Left lung (tissue), 10 donors: ENCODE data around the gene ANKRD2. TPM values are rescaled to one million over a fixed set of nuclear protein-coding genes. Genes with fewer than 3 reads are reported as not detected.

Experiments used
- ATAC-seq: fragments of 200-7000 bp; cut with Tn5 transposase; one replicate; pipeline ENCODE4 v1.9.1; 2020; ENCODE audit warnings: moderate library complexity
- DNase-seq, 4 donors: peaks; one replicate each; pipeline ENCODE4 v3.0.0-alpha.2; 2013 to 2020
- H3K27ac ChIP-seq, 2 donors: fragments of 200-600 bp; sonication (generic) in 1 of 2; one replicate each; pipeline versions ENCODE4 v1.5.0 to v1.8.0; 2020 to 2021
- H3K27me3 ChIP-seq, 2 donors: fragments of 200-600 bp; sonication (generic) in 1 of 2; one replicate each; pipeline versions ENCODE4 v1.5.0 to v1.8.0; 2020 to 2021
- H3K36me3 ChIP-seq, 2 donors: fragments of 200-600 bp; sonication (generic) in 1 of 2; one replicate each; pipeline versions ENCODE4 v1.5.0 to v1.8.0; 2020 to 2021
- H3K4me1 ChIP-seq, 2 donors: fragments of 200-600 bp; one replicate each; pipeline ENCODE4 v1.8.0; 2021
- H3K4me3 ChIP-seq, 2 donors: fragments of 200-600 bp; sonication (generic) in 1 of 2; one replicate each; pipeline versions ENCODE4 v1.5.0 to v1.8.0; 2020 to 2021; ENCODE audit warnings: mild to moderate bottlenecking in 1 of 2
- H3K9me3 ChIP-seq, 2 donors: fragments of 200-600 bp; sonication (generic) in 1 of 2; one replicate each; pipeline versions ENCODE4 v1.5.0 to v1.8.0; 2020 to 2021
- intact Hi-C, 2 donors: fragments of 100-400 bp; cut with DNase I; formaldehyde crosslinking; loops; one replicate each; pipeline versions ENCODE4 v1.11.2 to v1.14.2; 2022
- polyA plus RNA-seq, 6 donors: library from polyadenylated mRNA; unstranded; fragments of 120-200 nt; gene quantifications; one replicate each; pipeline ENCODE4 v1.2.1, GENCODE V29; 2013; ENCODE audit not compliant: insufficient read length in 6 of 6
- total RNA-seq, 2 donors: library from RNA; stranded (reverse); fragmentation: NEBNext Ultra II Directional; extraction: Animal tissue kit (Norgen Biotek cat#: 25700); gene quantifications; one replicate each; pipeline ENCODE4 v1.2.1, GENCODE V29; 2021
- TF ChIP-seq, protein P1 (sequence below), 2 donors: fragments of 200-600 bp; sonication (generic) in 1 of 2; IDR thresholded peaks; one replicate each; pipeline versions ENCODE4 v1.5.0 to v1.8.0; 2021; ENCODE audit warnings: antibody characterized with exemption in 2 of 2
- donor health status: DM: no; HTN: yes; CAD: no.
- donor health status: DM: no; HTN: no; CAD: no.

ANKRD2 gene
- total and polyA plus RNA-seq, 8 donors: 0.18 to 1.9 (median 0.27) TPM

DNA sequence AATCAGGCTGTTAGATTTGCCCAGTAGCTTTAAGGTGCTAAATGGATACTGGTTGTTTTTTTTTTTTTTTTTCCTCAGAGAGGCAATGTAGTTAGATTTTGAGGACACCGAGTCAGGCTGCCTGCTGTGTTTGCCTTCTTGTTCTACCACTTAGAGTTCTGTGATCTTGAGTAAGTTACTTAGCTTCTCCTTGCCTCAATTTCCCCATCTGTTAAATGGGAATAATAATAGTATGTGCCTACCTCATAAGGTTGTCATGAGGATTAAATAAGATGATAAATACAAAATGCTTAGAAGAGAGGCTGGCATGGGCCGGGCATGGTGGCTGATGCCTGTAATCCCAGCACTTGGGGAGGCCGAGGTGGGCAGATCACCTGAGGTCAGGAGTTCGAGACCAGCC lies 46.2 kb downstream of the ANKRD2 start:
- intact Hi-C loops: no loop called here
- no peak overlapping the region for H3K4me3 ChIP-seq
- ATAC-seq: no peak
- TF ChIP-seq, protein P1, sequence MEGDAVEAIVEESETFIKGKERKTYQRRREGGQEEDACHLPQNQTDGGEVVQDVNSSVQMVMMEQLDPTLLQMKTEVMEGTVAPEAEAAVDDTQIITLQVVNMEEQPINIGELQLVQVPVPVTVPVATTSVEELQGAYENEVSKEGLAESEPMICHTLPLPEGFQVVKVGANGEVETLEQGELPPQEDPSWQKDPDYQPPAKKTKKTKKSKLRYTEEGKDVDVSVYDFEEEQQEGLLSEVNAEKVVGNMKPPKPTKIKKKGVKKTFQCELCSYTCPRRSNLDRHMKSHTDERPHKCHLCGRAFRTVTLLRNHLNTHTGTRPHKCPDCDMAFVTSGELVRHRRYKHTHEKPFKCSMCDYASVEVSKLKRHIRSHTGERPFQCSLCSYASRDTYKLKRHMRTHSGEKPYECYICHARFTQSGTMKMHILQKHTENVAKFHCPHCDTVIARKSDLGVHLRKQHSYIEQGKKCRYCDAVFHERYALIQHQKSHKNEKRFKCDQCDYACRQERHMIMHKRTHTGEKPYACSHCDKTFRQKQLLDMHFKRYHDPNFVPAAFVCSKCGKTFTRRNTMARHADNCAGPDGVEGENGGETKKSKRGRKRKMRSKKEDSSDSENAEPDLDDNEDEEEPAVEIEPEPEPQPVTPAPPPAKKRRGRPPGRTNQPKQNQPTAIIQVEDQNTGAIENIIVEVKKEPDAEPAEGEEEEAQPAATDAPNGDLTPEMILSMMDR (IDR thresholded peaks at IDR 0.05): no peak
- H3K27ac ChIP-seq: no peak overlapping the region
- H3K9me3 ChIP-seq: no peaks in the 10 kb centered on the region
- H3K27me3 ChIP-seq: no peaks in the 10 kb centered on the region
- no peaks in the 10 kb centered on the region for H3K4me1 ChIP-seq
- no peak for DNase-seq
- H3K36me3 ChIP-seq: no peaks in the 10 kb centered on the region

DNA sequence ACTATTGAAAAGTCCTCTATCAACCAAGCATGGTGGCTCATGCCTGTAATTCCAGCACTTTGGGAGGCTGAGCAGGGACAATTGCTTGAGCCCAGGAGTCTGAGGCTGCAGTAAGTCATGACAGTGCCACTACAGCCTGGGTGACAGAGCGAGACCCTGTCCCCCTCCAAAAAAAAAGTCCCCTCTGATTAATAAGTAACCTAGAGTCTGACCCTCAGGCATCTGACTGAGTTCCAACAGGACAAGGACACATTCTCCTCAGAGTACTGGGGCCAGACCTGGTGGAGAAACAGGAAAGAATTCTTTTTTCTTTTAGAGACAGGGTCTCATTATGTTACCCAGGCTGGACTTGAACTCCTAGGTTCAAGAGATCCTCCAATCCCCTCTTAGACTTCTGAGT lies 50.7 kb downstream of the ANKRD2 start:
- no peak for ATAC-seq
- TF ChIP-seq, protein P1 (IDR thresholded peaks at IDR 0.05): no peak

DNA sequence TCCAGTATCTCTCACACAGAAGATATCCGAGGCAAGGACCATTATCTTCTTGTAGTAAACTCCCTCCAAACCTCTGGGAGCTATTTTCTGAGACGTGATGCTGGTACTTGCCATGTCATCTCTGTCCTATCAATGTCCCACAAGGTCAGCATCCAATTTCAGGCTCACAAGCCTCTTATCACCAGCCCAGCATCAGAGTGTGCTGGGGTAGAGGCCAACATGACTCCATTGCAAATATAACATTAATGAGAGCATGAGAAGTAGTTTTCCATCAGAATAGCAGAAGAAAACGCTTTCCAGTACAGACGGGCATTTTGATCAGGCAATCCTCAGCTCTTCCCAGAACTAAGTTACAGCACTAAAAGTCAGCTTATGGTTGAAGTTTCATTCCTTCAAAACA lies 55.2 kb downstream of the ANKRD2 start:
- intact Hi-C loops: no loop called here
- H3K4me1 ChIP-seq: peaks cover under 1 to 3% of the 10 kb centered on the region in 2 donors
- H3K9me3 ChIP-seq: no peaks in the 10 kb centered on the region
- H3K27me3 ChIP-seq: no peaks in the 10 kb centered on the region
- ATAC-seq (peak; percentile 7), DNase-seq (no peak)
- no peak overlapping the region for H3K27ac ChIP-seq
- TF ChIP-seq, protein P1 (IDR thresholded peaks at IDR 0.05): no peak
- H3K4me3 ChIP-seq: no peak overlapping the region
- H3K36me3 ChIP-seq: no peaks in the 10 kb centered on the region

More for the DNA sequence above, 50.7 kb downstream of the ANKRD2 start:
- H3K27ac ChIP-seq: no peak overlapping the region
- no peak for DNase-seq
- H3K4me3 ChIP-seq: no peak overlapping the region
- H3K36me3 ChIP-seq: no peaks in the 10 kb centered on the region
- no peaks in the 10 kb centered on the region for H3K27me3 ChIP-seq
- no peaks in the 10 kb centered on the region for H3K4me1 ChIP-seq
- intact Hi-C loops: no loop called here
- H3K9me3 ChIP-seq: no peaks in the 10 kb centered on the region

DNA sequence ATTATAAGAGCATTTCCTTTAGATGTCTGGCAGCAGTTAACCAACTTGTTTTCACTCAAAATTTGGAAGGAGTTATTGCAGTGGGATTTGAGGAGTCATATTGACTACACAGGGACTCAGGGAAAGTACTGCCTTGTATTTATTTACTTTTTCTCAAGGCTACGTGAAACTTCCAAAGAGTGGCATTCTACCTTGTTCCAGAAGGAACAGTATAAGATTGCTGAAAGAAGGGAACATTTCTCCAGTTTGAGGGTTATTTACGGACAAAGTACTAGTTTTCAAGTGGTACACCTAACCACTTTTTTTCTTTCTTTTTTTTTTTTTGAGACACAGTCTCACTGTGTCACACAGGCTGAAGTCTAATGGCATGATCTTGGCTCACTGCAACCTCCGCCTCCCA lies 55.6 kb downstream of the ANKRD2 start:
- Histone ChIP-seq H3K36me3 (no peaks in the 10 kb centered on the region), H3K9me3 (no peaks in the 10 kb centered on the region), H3K4me1 (peaks cover 3 to 5% of the 10 kb centered on the region in 2 donors), H3K27ac (no peak overlapping the region), H3K4me3 (no peak overlapping the region), H3K27me3 (no peaks in the 10 kb centered on the region)
- DNase-seq (peak in 1 of 4 donors; percentile 22), ATAC-seq (peak; percentile 74)
- TF ChIP-seq, protein P1 (IDR thresholded peaks at IDR 0.05): no peak
- intact Hi-C loops: no loop called here

DNA sequence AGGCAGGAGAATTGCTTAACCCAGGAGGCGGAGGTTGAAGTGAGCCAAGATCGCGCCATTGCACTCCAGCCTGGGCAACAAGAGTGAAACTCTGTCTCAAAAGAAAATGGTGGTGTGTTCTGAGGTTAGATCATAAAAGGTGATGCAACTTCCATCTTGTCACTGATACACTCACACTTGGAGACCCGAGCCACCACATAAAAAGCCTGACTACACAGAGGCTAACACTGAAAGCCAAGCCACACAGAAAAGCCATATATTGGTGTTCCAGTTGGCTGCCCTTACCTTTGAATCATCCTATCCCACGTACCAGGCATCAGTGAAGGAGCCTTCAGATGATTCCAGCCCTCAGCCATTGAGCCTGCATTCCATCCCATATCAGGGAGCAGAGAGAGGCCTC lies 56.7 kb downstream of the ANKRD2 start:
- no peak overlapping the region for H3K27ac ChIP-seq
- H3K4me1 ChIP-seq: peaks cover 3 to 5% of the 10 kb centered on the region in 2 donors
- H3K27me3 ChIP-seq: no peaks in the 10 kb centered on the region
- DNase-seq (no peak), ATAC-seq (no peak)
- H3K9me3 ChIP-seq: no peaks in the 10 kb centered on the region
- TF ChIP-seq, protein P1 (IDR thresholded peaks at IDR 0.05): no peak
- no peaks in the 10 kb centered on the region for H3K36me3 ChIP-seq
- intact Hi-C loops: no loop called here
- H3K4me3 ChIP-seq: no peak overlapping the region
